Fibroblast of lung (primary cell): ENCODE data around the gene CNNM2.

Source experiments
- EZH2 ChIP-seq: IDR thresholded peaks from 2 replicates; pipeline ENCODE4 v1.5.1; 2012; ENCODE audit warnings: low read length, control low read depth, mild to moderate bottlenecking; ENCODE audit errors: missing control alignments
- TF ChIP-seq, protein P1 (sequence below), 2 donors: IDR thresholded peaks in 1 of 2; conservative IDR thresholded peaks in 1 of 2; 1 replicate in 1 of 2; 2 replicates in 1 of 2; pipeline ENCODE4 v1.5.1; 2011 to 2012; ENCODE audit warnings: low read length in 2 of 2, control low read depth in 1 of 2, inconsistent platforms in 1 of 2, low read depth in 1 of 2, mild to moderate bottlenecking in 1 of 2

DNA sequence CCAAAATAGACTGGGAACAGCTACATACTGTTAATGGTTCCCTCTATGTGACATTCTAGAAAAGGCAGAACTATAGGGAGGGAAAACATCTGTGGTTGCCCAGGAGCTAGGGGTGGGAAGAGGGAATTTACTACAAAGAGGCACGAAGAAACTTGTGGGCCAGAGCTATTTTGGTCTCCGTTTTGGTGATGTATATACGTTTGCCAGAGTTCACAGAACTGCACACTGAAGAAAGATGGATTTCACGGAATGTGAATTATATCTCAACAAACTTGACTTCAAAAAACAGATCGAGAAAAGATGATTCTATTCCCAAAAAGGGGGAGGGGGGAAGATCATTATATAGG is 49.2 kb upstream of the CNNM2 start:
- TF ChIP-seq, protein P1, sequence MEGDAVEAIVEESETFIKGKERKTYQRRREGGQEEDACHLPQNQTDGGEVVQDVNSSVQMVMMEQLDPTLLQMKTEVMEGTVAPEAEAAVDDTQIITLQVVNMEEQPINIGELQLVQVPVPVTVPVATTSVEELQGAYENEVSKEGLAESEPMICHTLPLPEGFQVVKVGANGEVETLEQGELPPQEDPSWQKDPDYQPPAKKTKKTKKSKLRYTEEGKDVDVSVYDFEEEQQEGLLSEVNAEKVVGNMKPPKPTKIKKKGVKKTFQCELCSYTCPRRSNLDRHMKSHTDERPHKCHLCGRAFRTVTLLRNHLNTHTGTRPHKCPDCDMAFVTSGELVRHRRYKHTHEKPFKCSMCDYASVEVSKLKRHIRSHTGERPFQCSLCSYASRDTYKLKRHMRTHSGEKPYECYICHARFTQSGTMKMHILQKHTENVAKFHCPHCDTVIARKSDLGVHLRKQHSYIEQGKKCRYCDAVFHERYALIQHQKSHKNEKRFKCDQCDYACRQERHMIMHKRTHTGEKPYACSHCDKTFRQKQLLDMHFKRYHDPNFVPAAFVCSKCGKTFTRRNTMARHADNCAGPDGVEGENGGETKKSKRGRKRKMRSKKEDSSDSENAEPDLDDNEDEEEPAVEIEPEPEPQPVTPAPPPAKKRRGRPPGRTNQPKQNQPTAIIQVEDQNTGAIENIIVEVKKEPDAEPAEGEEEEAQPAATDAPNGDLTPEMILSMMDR (conservative IDR thresholded peaks at IDR 0.05 in 1 of 2, IDR thresholded peaks at IDR 0.05 in 1 of 2; ENCODE audit: low read depth in 1 of 2, low read length in 2 of 2), result no peak
- TF ChIP-seq EZH2, result no peak
